SH-SY5Y (cell line): ENCODE data around the gene COMMD3.

ENCODE experiments used
- GATA2 ChIP-seq: IDR thresholded peaks from 2 replicates; pipeline ENCODE4 v1.6.1; 2011; ENCODE audit warnings: mild to moderate bottlenecking, low read depth, low read length
- GATA3 ChIP-seq: IDR thresholded peaks from 2 replicates; pipeline ENCODE4 v1.6.1; 2011; ENCODE audit warnings: low read depth, mild to moderate bottlenecking, low read length, moderate library complexity

DNA sequence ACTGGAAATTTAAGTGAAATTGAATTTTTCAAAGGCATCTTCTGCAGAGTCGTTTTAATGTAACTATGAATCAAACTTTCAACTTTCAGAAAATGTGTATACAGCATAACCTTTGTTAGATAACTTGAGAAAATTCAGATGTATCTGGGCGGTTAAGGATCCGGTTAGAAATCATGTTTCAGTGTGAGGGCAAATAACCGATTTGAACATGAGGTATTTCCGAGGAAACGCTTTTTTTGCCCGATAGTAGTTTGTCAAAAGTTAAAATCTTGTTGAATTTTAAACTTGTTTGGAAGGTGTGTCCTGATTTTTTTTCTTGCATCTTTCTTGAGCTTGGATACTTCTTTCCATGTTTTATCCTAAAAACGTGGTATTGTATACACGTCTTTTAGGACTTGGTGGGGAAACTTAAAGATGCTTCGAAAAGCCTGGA is 3.4 kb downstream of the COMMD3 start:
- TF ChIP-seq GATA2 (no peak), GATA3 (no peak)
